ENCODE results near the gene DRGX. TPM values are rescaled to one million over a fixed set of nuclear protein-coding genes. Genes with fewer than 3 reads are reported as not detected.

The DRGX gene
- total and polyA plus RNA-seq, 2 of the 4 experiments (the other 2 are of a cell fraction): not detected

GRCh38 chr10:49441488-49442476 lies 45.9 kb upstream of the DRGX start (continued):
- no peak for TF ChIP-seq CTCF (conservative IDR thresholded peaks at IDR 0.05; ENCODE audit: low read depth, low read length)
- no peak for TF ChIP-seq MAFK (IDR thresholded peaks at IDR 0.05; ENCODE audit: low read depth, low read length)

DNA sequence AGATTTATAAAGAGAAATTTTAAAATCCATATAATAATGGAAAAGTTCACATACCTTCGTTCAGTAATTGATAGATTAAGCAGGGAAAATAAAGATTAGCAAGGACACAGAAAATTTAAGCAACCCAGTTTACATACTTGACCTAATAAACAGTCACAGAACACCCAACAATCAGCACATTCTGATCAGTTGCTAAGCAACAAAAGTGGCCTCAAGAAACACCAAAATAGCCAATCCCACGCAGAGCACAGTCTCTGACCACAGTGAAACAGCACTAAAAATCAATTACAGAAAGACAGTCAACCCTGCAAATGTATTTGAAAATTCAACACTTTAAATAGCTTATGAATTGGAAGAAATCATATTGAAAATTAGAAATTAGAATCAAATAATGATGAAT lies 39.3 kb upstream of the DRGX start:
- Histone ChIP-seq H4K8ac (ENCODE audit: low read depth in 2 of 2, low read length in 2 of 2) (no peak overlapping the region), H3K4ac (ENCODE audit: low read depth, low read length) (no peak overlapping the region), H3K14ac (replicated peaks; ENCODE audit: low read depth, low read length) (no peak overlapping the region), H3K18ac (ENCODE audit: low read depth, low read length) (no peak overlapping the region), H3K79me1 (ENCODE audit: low read depth in 1 of 2, low read length in 2 of 2) (no peaks in the 10 kb centered on the region), H3K4me1 (ENCODE audit: control insufficient read depth, insufficient read depth, low read length) (no peaks in the 10 kb centered on the region), H3K9me1 (ENCODE audit: insufficient read depth, low read length) (no peaks in the 10 kb centered on the region), H3K4me3 (ENCODE audit: insufficient read depth, low read depth, low read length) (no peak overlapping the region), H3K36me3 (ENCODE audit: control insufficient read depth, insufficient read depth, low read length) (no peaks in the 10 kb centered on the region), H3K27me3 (ENCODE audit: control insufficient read depth, insufficient read depth, low read length) (no peaks in the 10 kb centered on the region), H2BK5ac (ENCODE audit: low read depth, low read length, poor library complexity, severe bottlenecking) (no peak overlapping the region), H4K91ac (ENCODE audit: insufficient read depth, low read depth, low read length) (no peak overlapping the region), H3K56ac (ENCODE audit: extremely low read depth, insufficient read depth, low read length) (no peak overlapping the region), H2AK5ac (ENCODE audit: low read depth, low read length) (no peak overlapping the region), H3K9ac (ENCODE audit: low read depth, low read length) (no peak overlapping the region), H2BK15ac (ENCODE audit: low read depth, low read length) (no peak overlapping the region), H2AFZ (replicated peaks; ENCODE audit: low read length, poor library complexity) (no peak overlapping the region), H3K4me2 (ENCODE audit: low read depth, low read length) (no peak overlapping the region), H2AK9ac (replicated peaks; ENCODE audit: low read depth, low read length, poor library complexity) (no peak overlapping the region), H2BK20ac (ENCODE audit: low read depth, low read length) (no peak overlapping the region), H3K9me3 (ENCODE audit: control insufficient read depth, insufficient read depth, low read length) (no peaks in the 10 kb centered on the region), H3K23ac (ENCODE audit: low read depth, low read length) (no peak overlapping the region), H3K27ac (ENCODE audit: insufficient read depth, low read length) (no peak overlapping the region), H4K5ac (ENCODE audit: low read depth, low read length) (no peak overlapping the region), H4K20me1 (ENCODE audit: insufficient read depth, low read length) (no peaks in the 10 kb centered on the region), H2BK120ac (ENCODE audit: low read depth, low read length) (no peak overlapping the region)
- BruUV-seq (replicated peaks): no TSS peak
- TF ChIP-seq RAD21 (IDR thresholded peaks at IDR 0.05; ENCODE audit: low read length): no peak
- TF ChIP-seq SMC3 (IDR thresholded peaks at IDR 0.05; ENCODE audit: low read depth, low read length): no peak
- TF ChIP-seq MXI1 (IDR thresholded peaks at IDR 0.05; ENCODE audit: borderline replicate concordance, low read depth, low read length): no peak
- TF ChIP-seq ELK1 (IDR thresholded peaks at IDR 0.05; ENCODE audit: borderline replicate concordance, low read depth, low read length): no peak
- dilution Hi-C loops (cut with HindIII; ENCODE audit: low sequenced_read_pairs, unreplicated experiment): no loop called here
- DNase-seq (no peak), ATAC-seq (ENCODE audit: low read depth) (no peak)
- intact Hi-C loops (cut with micrococcal nuclease): no loop called here
- WGBS, 2 experiments (ENCODE audit: extremely low coverage in 2 of 2, insufficient read length in 1 of 2): no CpG with 5 or more reads among the region's 2 CpGs
- ChIA-PET CTCF (interaction anchor here (0.6 kb wide), 1 partner anchor 695 kb away, joined by 4 read pairs; no protein-coding TSS in a partner anchor), POLR2A (ENCODE audit: unreplicated experiment) (no interaction called here)
- in situ Hi-C loops (cut with MboI; ENCODE audit: low sequenced_read_pairs): no loop called here

Measured in IMR-90 (cell line).